Jurkat, Clone E6-1 (cell line): ENCODE data around the gene LHFPL6.

Experiments
- DNase-seq: peaks from one replicate; pipeline ENCODE4 v3.0.0-alpha.2; 2011; ENCODE audit warnings: low read depth, low spot score
- H3K4me3 ChIP-seq: 2 replicates; pipeline ENCODE4 v1.5.1; 2011; ENCODE audit warnings: mild to moderate bottlenecking, low read length, control low read depth, moderate library complexity

Gene LHFPL6

DNA sequence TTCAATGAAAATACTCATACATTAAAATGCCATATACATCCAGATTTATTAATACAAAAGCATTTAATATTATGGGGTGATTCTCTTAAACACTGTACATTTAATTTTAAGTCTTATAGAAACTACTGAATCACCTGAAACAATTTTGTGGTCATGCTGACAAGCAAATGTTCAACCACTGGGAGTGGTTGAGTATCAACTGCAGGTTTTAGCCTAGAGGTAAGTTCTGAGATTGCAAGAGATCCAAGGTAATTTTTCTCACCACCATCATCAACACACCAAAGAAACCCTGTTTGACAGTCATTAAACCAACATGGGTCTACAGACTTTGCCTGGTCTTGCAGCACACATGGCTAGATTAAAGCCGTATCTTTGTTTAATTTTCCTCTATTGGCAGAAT, 196.3 kb downstream of the LHFPL6 start:
- peak; percentile 20 for DNase-seq
- no peak overlapping the region for H3K4me3 ChIP-seq

DNA sequence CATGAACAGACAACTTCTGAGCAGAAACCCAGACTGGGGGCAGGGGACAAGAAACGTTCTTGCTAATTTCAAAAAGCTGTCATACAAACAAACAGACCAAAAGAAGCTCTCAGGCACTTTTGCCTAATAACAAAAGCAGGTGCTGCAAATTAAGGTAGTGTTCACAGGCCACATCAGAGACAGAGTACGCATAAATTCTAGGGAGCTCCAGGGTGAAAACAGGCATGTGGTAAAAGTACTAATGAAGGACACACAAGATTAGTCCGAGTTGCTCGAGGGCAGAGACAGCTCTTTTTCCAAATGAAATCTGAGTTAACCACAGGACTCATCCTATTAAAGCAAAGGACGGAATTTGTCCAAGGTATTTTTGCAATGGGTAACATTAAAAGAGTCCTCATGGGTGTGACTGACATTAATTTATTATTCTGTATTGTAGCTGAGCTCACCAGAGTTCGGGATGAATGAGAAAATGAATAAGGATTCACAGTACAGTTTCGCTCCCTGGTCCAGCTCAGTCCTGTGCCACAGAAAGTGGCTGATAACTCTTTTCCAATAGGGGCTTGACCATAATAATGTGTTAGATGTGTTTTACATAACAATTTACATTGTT, 197.3 kb downstream of the LHFPL6 start:
- DNase-seq = no peak
- H3K4me3 ChIP-seq = no peak overlapping the region

DNA sequence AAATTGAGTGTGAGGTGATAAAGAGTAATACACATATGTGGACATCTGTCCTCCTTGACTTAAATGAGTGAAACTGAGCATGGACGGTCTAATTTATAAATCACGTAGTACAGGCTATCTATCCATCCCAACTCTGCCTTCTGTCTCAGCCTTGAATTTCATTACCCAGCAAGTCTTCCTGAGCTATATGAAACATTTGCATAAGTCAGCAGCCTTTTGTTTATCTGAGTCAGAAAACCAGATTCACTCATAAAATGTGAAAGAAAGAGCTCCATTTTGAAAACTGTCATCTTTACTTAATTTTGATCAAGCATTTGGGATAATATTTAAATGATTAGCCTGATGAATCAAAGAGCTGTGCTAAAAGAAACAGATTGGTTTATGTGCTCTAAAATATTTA, 197.9 kb downstream of the LHFPL6 start:
- no peak for DNase-seq
- no peak overlapping the region for H3K4me3 ChIP-seq

DNA sequence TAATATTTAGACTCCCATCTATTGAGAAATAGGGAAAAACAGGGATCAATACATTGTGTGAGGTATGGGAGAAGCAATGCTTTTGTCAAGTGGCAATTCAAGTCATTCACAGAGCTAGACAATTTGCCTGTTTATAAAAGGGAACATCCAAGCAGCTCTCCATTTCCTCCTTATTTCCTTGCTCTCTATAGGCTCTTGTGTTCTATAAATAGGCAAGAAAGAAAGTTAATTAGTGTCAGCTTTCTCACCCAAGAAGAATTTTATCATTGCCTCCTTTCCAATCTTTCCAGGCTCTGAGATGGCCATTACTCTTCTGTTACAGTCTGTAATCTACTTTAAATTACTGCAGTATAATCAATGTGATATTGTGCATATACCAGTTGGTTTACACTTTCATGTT, 199.9 kb downstream of the LHFPL6 start:
- DNase-seq = no peak
- H3K4me3 ChIP-seq = no peak overlapping the region

DNA sequence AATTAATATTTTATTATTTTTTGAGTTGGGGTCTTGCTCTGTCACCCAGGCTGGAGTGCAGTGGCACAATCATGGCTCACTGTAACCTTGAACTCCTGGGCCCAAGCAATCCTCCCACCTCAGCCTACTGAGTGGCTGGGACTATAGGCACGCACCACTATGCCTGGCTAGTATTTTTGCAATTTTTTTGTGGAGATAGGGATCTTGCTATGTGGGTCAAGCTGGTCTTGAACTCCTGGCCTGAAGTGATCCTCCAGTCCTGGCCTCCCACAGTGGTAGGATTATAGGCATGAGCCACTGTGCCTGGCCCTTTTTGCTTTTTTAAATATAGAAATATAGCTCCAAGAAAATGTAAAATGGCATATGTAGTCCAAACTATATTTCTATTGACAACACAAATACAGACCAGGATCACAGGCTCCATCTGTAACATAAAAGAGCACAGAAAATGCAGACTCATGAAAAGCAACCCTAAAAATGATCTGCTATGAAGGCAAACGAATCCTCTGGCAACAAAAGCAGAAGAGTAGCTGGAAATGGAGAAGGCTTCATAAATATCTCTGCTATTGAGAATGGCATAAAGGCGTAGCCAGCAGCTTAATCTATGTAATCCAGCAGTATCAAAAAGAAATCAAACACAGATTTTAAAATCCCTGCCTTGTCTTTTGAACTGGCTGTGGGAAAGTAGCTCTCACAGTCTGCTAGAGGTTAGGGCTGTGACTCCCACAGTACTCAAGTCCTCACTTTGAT, 200.6 kb downstream of the LHFPL6 start:
- H3K4me3 ChIP-seq = no peak overlapping the region
- no peak for DNase-seq

DNA sequence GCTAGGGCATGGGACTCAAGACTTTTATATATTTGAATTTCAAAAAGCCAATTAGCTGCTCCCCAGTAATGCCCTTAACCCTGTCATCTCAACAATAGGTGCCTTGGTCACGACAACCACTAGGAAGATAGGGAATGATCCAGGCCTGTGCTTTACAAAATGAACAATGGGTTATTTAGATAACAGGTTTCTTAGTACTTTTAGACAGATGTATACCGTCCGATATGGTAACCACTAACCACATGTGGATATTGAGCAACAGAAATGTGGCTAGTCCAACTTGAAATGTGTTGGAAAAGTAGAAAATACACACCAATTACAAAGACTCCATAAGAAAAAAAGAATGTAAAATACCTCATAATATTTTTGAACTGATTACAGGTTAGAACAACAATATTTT, 201.2 kb downstream of the LHFPL6 start:
- peak; percentile 19 for DNase-seq
- H3K4me3 ChIP-seq = no peak overlapping the region

DNA sequence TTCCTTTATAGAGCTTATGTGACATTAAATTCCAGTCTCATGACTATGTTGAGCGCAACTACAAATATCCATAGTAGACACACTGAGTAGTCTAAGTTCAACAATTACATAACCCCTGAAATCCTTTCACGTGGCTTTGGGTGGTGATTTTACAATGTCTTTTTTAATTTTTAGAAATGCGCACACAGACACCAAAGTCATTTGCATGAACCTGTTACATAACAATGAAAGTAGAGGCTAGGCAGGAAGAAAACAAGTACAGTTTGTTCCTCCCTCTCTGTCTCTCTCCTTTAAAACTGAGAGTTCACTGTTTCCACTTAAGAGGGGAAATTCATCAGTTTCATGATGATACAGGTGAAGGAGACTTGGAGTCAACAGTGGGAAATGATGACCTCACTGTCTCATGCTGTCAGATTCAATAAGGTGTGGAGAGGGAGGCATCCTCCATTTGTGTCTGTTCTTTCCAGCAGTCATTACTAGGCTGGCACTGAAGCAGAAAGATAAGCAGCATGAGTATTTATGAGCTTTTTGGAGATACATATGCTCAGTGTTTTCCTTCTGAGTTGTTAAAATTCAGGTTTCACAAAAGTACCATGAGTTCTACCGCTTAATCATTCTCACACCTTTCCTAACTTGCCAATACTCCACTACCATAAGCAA, 201.8 kb downstream of the LHFPL6 start:
- no peak for DNase-seq
- H3K4me3 ChIP-seq = no peak overlapping the region

DNA sequence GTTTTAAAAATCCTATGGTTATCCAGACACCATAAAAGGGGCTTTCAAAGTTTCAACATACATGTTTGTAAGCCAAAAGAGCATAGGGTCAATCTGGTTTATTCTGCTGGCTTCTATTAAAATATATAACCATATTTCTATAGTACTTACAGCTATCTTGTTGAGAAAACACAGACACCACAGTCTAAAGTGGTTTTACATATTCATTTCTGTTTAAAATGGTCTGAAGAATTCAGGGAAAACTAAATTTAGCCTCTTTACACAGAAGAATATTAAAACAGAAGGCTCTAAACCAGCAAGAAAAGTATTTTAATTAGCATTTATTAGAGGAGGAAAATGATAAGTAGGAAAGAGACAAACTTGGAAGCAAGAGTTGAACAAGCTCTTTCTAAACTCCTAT, 203.9 kb downstream of the LHFPL6 start:
- DNase-seq = no peak
- no peak overlapping the region for H3K4me3 ChIP-seq

DNA sequence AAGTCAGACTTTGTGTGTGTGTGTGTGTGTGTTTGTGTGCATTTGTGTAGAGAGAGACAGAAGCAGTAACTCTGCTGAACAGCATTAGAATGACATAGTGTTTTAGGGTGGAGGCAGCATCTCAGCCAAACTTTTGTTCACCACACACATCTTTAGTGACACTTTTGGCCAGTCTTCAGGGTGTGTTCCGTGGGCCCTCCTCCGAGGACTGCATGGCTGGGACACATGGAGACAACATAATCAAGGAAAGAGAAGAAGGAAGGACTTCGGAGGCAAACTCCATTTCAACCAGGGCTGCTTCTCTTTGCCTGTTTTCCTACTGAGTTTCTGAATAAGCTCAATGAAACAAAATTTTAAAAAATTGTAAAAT, 205.1 kb downstream of the LHFPL6 start:
- H3K4me3 ChIP-seq = no peak overlapping the region
- no peak for DNase-seq

DNA sequence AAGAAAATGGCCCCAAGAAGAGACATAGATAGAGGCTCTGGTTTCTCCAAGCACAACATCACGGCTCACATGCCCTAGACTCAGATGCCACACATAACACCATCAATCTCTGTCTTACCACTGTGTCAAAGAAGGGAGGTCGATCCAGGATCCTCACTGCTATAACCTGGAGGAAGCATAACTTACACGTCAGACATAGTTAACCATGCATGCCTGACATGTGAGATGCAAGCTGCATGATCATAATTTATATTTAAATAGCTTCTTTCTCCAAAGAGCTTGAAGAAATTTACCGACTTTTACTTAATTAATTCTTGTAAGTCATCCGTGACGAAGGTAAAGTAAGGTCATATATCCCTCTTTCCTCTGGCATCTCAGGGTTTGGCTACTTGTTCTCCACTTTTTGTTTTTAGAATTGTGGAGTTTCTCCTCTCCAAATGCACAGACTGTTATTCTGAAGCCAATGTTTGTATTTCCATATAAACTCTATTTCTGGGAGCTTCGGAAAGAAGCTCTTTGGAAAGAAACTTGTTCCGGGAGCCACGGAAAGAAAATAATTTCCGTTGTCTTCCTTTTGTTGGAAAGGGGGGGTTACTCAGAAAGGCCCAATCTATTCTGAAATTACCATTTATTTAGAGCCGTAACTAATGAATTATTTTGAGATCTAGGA, 205.6 kb downstream of the LHFPL6 start:
- DNase-seq = no peak

DNA sequence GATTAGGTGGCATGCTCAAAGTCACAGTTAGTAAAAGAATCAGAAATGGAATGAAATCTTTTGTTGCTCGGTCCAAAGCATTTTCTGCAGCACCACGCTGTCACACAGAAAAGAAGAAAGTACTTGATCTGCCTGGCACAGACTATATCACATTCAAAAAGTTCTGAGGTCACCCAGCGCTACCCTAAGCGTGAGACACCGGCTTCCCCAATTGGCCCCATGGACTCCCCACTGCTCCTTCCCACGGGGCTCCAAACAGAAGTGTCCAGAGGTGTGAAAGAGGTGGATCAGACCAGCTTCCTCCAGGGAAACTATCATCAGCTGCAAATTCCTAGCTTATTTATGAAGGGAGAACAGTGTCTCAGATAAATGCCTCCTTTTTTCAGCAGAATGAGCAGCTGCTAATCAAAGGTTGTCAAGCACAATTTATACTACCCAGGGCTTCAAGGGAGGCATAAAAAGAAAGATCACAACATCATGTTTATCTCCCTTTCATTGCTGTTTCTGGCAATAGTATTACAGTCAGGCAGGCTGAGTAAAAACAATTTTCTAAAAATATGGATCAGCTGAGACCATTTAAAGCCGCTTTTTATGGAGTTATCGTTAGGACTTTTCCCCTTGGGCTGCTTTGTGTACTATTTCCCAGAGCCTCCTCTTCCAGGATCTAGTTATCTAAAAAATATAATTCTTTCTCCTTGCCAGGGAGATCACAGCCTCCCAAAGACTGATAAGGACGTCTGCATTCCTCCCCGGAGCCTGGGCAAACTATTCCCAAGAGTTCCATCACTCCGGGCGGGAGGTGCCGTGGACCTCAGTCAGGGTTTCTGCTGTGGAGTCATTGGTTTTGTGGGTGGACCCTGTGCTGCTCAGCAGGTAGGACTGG, 208.0 kb downstream of the LHFPL6 start:
- H3K4me3 ChIP-seq = no peak overlapping the region
- DNase-seq = no peak

More for the DNA sequence above, 205.6 kb downstream of the LHFPL6 start:
- H3K4me3 ChIP-seq = no peak overlapping the region

DNA sequence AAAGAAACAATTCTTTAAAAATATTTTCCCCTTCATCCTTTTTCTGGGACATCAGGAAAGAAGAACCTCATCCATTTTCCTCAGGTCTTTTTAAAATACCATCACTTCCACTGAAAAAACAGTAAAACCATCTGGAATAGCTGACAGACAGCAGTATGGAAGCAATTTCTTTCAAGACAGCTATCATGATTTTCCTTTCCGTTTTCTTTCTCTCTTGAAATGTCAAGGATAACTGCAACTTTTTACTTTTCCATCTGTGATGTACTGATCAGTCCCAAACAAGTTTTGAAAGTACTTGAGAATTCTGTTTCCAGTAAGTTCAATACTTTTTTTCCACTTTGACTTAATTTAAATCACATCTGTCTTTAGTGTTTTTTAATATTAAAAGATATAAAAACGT, 211.2 kb downstream of the LHFPL6 start:
- H3K4me3 ChIP-seq = no peak overlapping the region
- DNase-seq = no peak

DNA sequence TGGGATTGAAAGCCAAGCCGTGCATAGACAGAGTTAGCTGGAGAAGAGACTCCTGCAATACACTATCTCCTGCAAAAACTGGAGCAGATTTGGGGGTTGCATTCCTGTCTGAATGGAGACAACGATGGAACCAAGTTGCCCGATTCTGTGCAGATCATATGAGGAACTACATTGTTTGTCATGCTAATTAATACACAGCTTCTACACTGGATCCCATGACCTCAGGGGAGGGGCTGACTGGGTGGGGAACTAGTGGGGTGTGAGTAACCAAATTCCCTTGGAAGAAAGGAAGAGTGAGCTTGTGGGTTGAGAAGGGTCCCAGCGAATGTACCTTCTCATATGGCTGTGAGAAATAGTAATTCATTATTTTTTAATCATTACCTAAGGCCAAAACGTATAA, 214.0 kb downstream of the LHFPL6 start:
- no peak overlapping the region for H3K4me3 ChIP-seq
- no peak for DNase-seq

DNA sequence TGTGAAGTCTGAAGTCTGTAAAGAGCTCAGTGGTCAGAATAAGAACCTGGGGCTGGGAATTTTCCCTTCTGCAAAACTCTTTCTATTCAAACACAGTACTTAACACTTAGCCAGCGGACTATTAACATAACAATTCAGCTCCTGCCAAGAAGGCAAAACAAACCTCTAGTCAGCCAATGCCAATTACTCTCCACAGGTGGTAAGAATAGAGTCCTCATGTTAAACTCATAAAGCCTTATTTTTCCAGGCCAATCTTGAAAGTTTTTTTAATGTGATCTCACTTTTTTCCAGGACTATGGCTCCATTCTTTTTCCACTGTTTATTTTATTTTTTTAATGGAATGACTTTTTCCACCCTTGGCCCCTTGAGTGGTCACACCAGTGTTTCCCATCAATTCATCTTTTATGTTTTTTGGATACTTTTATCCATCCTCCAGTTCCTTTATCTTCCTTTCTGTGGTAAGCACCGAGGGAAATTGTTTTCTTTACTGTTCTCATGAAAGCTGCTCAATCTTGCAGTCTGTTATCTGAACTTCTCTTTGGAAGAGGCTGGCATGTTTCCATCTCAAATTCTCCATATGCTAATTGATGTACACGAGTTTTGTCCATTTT, 217.3 kb downstream of the LHFPL6 start:
- no peak overlapping the region for H3K4me3 ChIP-seq
- DNase-seq = no peak

DNA sequence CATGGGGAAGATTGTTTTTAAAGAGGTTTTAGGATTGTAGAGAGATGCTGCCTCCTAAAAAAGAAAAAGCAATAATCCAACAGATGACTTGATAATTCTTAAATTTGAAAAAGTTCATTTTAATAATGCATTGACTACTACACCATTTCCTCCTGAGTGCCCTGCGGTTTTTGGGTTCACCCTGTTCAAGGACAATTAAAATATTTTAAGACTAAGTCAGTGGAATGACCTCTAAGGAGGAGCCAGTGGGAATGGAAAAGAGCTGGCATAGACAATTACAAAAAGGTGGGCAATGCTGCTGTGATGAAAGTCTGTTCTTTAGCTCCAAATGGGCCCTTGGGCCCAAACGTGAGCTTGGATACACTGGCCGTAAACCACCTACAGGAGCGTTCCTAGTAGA, 217.8 kb downstream of the LHFPL6 start:
- H3K4me3 ChIP-seq = no peak overlapping the region
- no peak for DNase-seq

DNA sequence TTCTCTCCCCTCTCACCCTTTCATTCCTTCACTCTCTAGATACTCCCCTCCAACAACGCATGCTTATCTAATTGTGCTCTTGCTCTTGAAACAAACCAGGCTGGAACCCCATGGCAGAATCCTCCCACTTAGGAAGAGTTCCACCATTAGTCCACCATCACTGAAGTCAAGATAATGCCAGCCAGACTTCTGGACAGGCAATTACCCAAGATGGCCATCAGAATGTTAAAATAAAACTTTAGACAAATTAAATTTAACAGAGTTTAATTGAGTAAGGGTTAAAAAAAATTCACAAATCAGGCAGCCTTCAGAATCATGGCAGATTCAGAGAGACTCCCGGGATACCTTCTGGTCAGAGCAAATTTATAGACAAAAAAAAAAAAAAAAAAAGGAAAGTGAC, 221.5 kb downstream of the LHFPL6 start:
- DNase-seq = no peak
- no peak overlapping the region for H3K4me3 ChIP-seq

DNA sequence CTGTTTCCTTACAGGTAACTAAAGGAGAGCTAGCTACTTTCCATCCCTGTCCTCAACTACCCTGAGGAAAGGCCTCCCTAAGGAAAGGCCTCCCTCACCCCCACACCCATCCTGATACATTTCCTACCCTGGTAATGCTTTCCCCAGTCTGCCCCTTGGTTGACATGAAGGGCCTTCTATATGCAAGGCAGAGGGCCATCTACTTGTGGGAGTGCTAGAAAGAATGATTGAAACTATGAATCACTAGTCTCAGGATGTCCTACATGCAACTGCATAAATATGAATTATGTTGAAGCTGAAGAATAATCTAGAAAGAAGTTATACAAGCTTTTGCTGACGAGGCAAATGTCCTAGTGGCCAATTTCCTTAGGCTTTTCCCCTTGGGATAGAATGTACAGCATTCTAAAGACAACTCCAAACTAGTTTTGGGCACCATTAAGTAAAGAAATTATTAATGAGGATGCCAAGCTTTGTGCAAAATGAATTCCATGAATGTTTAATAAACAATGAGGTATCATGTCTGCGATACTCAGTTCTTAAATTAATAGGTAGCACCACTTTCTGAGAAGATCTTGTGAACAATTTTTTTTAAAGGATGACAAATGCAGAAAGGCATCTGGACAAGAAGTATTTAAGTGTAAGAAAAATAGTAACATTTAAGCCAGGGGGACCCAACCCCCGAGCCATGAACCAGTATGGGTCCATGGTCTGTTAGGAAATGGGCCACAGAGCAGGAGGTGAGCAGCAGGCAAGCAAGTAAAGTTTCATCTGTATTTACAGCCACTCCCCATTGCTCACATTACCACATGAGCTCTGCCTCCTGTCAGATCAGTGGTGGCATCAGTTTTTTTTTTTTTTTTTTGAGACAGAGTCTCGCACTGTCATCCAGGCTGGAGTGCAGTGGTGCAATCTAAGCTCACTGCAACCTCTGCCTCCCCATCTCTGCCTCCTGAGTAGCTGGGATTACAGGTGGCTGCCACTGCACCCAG, 223.0 kb downstream of the LHFPL6 start:
- no peak overlapping the region for H3K4me3 ChIP-seq
- no peak for DNase-seq

DNA sequence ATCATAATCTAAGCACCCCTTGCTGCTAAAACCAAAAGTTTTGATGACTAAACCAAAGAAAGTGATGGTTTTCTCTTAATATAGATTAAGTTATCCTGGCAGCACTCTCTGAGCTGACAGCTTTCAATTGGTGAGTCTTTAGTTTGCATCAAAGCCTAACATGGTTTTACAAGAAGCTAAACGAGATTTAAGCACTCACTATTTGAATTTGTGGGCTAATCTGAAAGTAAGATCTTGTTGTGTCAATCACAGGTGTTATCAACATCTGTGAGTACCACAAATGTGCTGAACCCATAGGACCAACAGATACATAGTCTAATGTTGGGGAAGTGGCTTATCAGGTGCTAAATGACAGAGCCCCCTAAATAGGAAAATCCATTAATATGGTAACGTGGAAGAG, 223.9 kb downstream of the LHFPL6 start:
- DNase-seq = no peak
- H3K4me3 ChIP-seq = no peak overlapping the region
